Immature natural killer cell (primary cell): ENCODE results near the gene THSD8. TPM values are rescaled to one million over a fixed set of nuclear protein-coding genes. Genes with fewer than 3 reads are reported as not detected.

Source experiments
- DNase-seq, 3 donors: peaks; one replicate each; pipeline ENCODE4 v3.0.0; 2022; ENCODE audit warnings: mixed read lengths in 1 of 3
- H3K27ac Mint-ChIP-seq, 6 donors: one replicate each; pipeline ENCODE4 v1.8.0; 2020; ENCODE audit warnings: mixed read lengths in 6 of 6, mild to moderate bottlenecking in 5 of 6, inconsistent platforms in 4 of 6, moderate library complexity in 3 of 6
- H3K27me3 Mint-ChIP-seq, 3 donors: one replicate each; pipeline ENCODE4 v1.8.0; 2020 to 2021; ENCODE audit warnings: low read depth in 3 of 3, mild to moderate bottlenecking in 3 of 3, mixed read lengths in 3 of 3, moderate library complexity in 3 of 3, inconsistent platforms in 1 of 3
- H3K36me3 Mint-ChIP-seq, 3 donors: one replicate each; pipeline ENCODE4 v1.8.0; 2020; ENCODE audit warnings: mixed read lengths in 3 of 3, inconsistent platforms in 2 of 3, mild to moderate bottlenecking in 2 of 3
- H3K4me1 Mint-ChIP-seq, 2 donors: one replicate each; pipeline ENCODE4 v1.8.0; 2020; ENCODE audit warnings: inconsistent platforms in 2 of 2, mild to moderate bottlenecking in 2 of 2, mixed read lengths in 2 of 2, moderate library complexity in 1 of 2
- H3K4me3 Mint-ChIP-seq, 5 donors: one replicate each; pipeline ENCODE4 v1.8.0; 2020; ENCODE audit warnings: mild to moderate bottlenecking in 5 of 5, mixed read lengths in 5 of 5, inconsistent platforms in 3 of 5, moderate library complexity in 3 of 5
- H3K9me3 Mint-ChIP-seq, 6 donors: one replicate each; pipeline ENCODE4 v1.8.0; 2020; ENCODE audit warnings: mild to moderate bottlenecking in 6 of 6, mixed read lengths in 6 of 6, inconsistent platforms in 4 of 6, moderate library complexity in 3 of 6
- polyA plus RNA-seq, 3 donors: library from polyadenylated mRNA; unstranded; fragments of 300-500 nt; fragmentation: Illumina TruSeq; gene quantifications; one replicate each; pipeline ENCODE4 v1.2.3, GENCODE V29; 2021

Gene THSD8
- polyA plus RNA-seq, 3 donors from 2014 or later = 3.0 to 11.0 (median 4.5) TPM

- Mint-ChIP-seq H3K27ac (no peak overlapping the region), H3K4me1 (peaks cover 25% of the 10 kb centered on the region in 2 donors), H3K4me3 (no peak overlapping the region), H3K36me3 (no peaks in the 10 kb centered on the region), H3K9me3 (no peaks in the 10 kb centered on the region), H3K27me3 (peaks cover 9 to 26% (median 9%) of the 10 kb centered on the region in 3 donors)
- peak; percentile 82 to 87 (median 85) for DNase-seq
These were observed 16.9 kb upstream of the THSD8 start for GRCh38 chr19:12784871-12785430.

GRCh38 chr19:12785431-12786031, 16.3 kb upstream of the THSD8 start:
- Mint-ChIP-seq H3K36me3 (no peaks in the 10 kb centered on the region), H3K27me3 (peaks cover 13 to 32% (median 13%) of the 10 kb centered on the region in 3 donors), H3K4me3 (no peak overlapping the region), H3K27ac (no peak overlapping the region), H3K9me3 (no peaks in the 10 kb centered on the region), H3K4me1 (peaks cover 29 to 30% of the 10 kb centered on the region in 2 donors)
- DNase-seq = no peak

DNA sequence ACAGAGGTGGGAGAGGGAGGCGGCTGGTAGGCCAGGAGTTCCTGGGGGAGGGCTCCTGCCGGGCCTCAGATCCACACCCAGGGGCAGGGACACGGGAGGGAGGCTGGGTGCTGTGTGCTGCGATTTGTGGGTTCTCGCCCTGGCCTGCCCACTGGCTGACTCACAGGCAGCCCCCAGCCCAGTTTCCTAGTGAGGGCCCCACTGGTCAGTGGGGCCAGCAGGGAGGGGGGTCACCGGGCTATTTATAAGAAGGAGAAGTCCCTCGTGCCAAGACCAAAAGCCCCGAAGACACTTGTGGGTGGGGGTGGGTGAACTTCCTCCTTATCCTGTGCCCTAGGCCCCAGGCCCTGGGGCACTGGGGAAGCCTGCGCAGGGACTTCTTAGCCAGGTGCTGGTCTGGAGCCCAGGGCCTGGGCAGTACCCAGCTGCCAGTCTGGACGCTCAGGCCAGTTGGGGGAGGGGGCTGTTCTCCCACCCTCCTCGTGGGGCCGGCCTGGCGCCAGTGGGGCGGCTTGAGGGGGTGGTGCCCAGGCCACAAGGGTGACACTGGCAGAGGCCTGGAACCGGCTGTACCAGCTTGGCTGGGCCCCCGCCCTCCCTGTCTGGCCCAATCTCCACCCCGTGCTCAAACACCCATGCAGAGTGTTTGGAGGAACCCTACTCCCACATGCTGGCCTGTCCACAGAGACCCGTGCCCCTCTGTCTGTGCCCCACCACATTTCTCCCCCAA, 15.6 kb upstream of the THSD8 start:
- H3K4me3 Mint-ChIP-seq = no peak overlapping the region
- H3K36me3 Mint-ChIP-seq = no peaks in the 10 kb centered on the region
- H3K9me3 Mint-ChIP-seq = no peaks in the 10 kb centered on the region
- peaks cover 35 to 37% of the 10 kb centered on the region in 2 donors for H3K4me1 Mint-ChIP-seq
- H3K27ac Mint-ChIP-seq = peak overlapping the region in 4 of 6 donors; percentile 17 to 72 (median 38)
- no peak for DNase-seq
- H3K27me3 Mint-ChIP-seq = peaks cover 20 to 39% (median 21%) of the 10 kb centered on the region in 3 donors

DNA sequence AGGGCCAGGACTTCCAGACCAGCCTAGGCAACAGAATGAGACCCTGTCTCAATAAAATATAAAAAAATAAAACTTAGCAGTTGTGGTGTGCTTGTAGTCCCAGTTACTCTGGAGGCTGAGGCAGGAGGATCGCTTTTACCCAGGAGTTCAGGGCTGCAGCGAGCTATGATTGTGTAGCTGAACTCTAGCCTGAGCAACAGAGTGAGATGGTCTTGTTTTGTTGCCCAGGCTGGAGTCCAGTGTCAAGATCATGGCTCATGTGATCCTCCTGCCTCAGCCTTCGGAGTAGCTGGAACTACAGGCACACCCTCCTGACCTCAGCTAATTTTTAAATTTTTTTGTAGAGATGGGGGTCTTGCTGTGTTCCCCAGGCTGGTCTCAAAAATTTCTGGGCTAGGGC, 14.9 kb upstream of the THSD8 start:
- Mint-ChIP-seq H3K27ac (peak overlapping the region; percentile 6 to 72 (median 42)), H3K27me3 (peaks cover 21 to 39% (median 27%) of the 10 kb centered on the region in 3 donors)

DNA sequence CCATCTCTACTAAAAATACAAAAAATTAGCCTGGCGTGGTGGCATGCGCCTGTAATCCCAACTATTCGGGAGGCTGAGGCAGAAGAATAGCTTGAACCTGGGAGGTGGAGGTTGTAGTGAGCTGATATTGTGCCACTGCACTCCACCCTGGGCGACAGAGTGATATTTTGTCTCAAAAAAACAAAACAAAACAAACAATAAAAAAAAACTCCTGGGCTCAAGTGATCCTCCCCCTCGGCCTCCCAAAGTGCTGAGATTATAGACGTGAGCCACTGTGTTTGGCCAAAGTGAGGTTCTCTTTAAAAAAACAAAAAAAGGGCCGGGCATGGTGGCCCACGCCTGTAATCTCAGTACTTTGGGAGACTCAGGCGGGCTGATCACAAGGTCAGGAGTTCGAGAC, 14.4 kb upstream of the THSD8 start:
- Mint-ChIP-seq H3K36me3 (no peaks in the 10 kb centered on the region), H3K27ac (peak overlapping the region in 5 of 6 donors; percentile 49 to 99 (median 72)), H3K4me3 (no peak overlapping the region), H3K27me3 (peaks cover 23 to 39% (median 27%) of the 10 kb centered on the region in 3 donors), H3K4me1 (peaks cover 27 to 28% of the 10 kb centered on the region in 2 donors), H3K9me3 (no peaks in the 10 kb centered on the region)
- DNase-seq = no peak

More for the DNA sequence above, 14.9 kb upstream of the THSD8 start:
- Mint-ChIP-seq H3K9me3 (no peaks in the 10 kb centered on the region), H3K4me3 (no peak overlapping the region), H3K36me3 (no peaks in the 10 kb centered on the region), H3K4me1 (peaks cover 30 to 32% of the 10 kb centered on the region in 2 donors)
- no peak for DNase-seq

- Mint-ChIP-seq H3K27ac (peak overlapping the region; percentile 95 to 99 (median 99)), H3K4me1 (peaks cover 26 to 28% of the 10 kb centered on the region in 2 donors), H3K9me3 (no peaks in the 10 kb centered on the region), H3K27me3 (peaks cover 30 to 45% (median 34%) of the 10 kb centered on the region in 3 donors), H3K4me3 (peak overlapping the region in 1 of 5 donors; percentile 34), H3K36me3 (no peaks in the 10 kb centered on the region)
- DNase-seq = no peak
These were observed 13.7 kb upstream of the THSD8 start for GRCh38 chr19:12788042-12788681.

GRCh38 chr19:12788682-12789097, 13.2 kb upstream of the THSD8 start:
- peak overlapping the region; percentile 64 to 88 (median 84) for H3K4me3 Mint-ChIP-seq
- H3K27me3 Mint-ChIP-seq = peaks cover 32 to 46% (median 35%) of the 10 kb centered on the region in 3 donors
- H3K9me3 Mint-ChIP-seq = no peaks in the 10 kb centered on the region
- peaks cover 23 to 28% of the 10 kb centered on the region in 2 donors for H3K4me1 Mint-ChIP-seq
- H3K27ac Mint-ChIP-seq = peak overlapping the region; percentile 95 to 99 (median 99)
- peak; percentile 32 to 49 (median 36) for DNase-seq
- no peaks in the 10 kb centered on the region for H3K36me3 Mint-ChIP-seq

DNA sequence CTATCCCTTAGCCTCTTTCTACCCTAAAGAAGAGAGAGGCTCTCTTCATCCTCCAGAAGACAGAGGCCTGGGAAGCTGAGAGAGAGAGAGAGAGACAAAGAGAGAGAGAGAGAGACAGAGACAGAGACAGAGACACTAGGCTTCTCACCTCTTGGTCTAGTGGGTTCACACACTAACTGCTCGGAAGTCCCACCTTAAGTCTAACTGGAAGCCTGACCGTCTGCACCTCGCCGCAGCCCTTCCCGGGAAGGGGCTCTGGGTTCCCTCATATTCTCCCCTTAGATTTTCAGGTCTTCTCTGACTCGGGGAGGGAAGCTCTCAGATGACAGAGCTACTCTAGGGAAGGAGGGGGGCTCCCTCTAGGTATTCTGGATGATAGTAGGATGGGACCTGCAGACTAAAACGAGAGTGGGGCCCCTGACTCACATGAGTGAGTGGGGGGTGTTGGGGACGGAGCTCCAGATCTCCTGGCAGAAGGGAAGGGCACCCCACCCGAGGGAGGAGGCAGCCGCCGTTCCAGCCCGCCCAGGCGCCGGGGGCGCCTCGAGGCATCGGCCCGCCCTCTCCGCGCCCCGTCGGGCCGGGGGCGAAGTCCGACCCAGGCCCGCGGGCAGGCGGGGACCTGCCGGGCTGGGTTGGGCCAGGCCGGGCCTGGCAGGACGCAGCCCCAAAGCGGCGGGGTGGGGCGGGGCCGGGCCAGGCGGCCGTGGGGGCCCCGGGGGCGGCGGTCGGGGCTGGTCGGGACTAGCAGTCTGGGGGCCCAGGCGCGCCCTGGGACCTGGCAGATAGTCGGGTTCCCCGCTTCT, 12.6 kb upstream of the THSD8 start:
- Mint-ChIP-seq H3K9me3 (no peaks in the 10 kb centered on the region), H3K36me3 (no peaks in the 10 kb centered on the region), H3K4me1 (peaks cover 26 to 33% of the 10 kb centered on the region in 2 donors), H3K27me3 (peaks cover 35 to 48% (median 36%) of the 10 kb centered on the region in 3 donors), H3K27ac (peak overlapping the region; percentile 95 to 100 (median 99)), H3K4me3 (peak overlapping the region; percentile 83 to 96 (median 95))
- peak; percentile 44 to 49 (median 47) for DNase-seq

DNA sequence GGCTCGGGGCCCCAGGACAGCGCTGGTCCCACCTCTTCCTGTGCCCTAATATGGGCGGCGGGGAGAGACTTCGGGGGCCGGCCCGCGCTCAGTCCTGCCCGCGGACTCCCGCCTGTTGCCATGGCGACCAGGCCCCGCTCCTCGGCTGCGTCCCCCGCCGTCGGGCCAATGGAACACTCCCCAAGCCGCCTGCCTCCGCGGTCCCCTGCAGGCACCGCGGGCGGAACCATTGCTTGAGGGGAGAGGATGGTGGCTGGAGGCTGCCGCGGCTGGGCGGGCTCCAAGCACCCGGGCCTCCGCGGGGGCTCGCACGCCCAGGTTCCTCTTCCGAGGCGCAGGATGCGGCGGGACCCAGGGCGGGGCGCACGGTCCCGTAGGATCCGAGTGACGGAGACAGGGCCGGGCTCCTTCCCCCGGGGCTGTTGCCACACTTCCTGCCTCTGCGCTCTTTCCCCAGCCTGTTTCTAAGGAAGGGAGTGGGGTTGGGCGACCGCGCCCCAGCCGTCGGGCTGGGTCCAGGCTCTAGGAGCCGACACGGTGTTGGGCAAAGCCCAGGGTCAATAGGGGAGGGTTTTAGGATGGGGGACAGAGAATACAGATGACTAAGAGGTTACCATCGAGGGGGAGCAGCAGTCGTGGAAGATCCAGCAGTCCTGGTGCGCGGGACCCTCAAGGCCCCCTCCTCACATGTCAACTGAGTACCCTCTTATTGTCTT, 11.8 kb upstream of the THSD8 start:
- H3K4me1 Mint-ChIP-seq = peaks cover 33 to 40% of the 10 kb centered on the region in 2 donors
- H3K4me3 Mint-ChIP-seq = peak overlapping the region; percentile 93 to 96 (median 95)
- H3K27ac Mint-ChIP-seq = peak overlapping the region; percentile 94 to 100 (median 99)
- no peaks in the 10 kb centered on the region for H3K36me3 Mint-ChIP-seq
- peaks cover 35 to 48% (median 38%) of the 10 kb centered on the region in 3 donors for H3K27me3 Mint-ChIP-seq
- H3K9me3 Mint-ChIP-seq = no peaks in the 10 kb centered on the region
- peak; percentile 97 to 98 (median 97) for DNase-seq

- Mint-ChIP-seq H3K27me3 (peaks cover 35 to 48% (median 38%) of the 10 kb centered on the region in 3 donors), H3K27ac (peak overlapping the region; percentile 94 to 100 (median 99)), H3K36me3 (no peaks in the 10 kb centered on the region), H3K9me3 (no peaks in the 10 kb centered on the region), H3K4me1 (peaks cover 34 to 42% of the 10 kb centered on the region in 2 donors), H3K4me3 (peak overlapping the region; percentile 93 to 96 (median 95))
- DNase-seq = no peak
These were observed 11.1 kb upstream of the THSD8 start for GRCh38 chr19:12790628-12791344.

DNA sequence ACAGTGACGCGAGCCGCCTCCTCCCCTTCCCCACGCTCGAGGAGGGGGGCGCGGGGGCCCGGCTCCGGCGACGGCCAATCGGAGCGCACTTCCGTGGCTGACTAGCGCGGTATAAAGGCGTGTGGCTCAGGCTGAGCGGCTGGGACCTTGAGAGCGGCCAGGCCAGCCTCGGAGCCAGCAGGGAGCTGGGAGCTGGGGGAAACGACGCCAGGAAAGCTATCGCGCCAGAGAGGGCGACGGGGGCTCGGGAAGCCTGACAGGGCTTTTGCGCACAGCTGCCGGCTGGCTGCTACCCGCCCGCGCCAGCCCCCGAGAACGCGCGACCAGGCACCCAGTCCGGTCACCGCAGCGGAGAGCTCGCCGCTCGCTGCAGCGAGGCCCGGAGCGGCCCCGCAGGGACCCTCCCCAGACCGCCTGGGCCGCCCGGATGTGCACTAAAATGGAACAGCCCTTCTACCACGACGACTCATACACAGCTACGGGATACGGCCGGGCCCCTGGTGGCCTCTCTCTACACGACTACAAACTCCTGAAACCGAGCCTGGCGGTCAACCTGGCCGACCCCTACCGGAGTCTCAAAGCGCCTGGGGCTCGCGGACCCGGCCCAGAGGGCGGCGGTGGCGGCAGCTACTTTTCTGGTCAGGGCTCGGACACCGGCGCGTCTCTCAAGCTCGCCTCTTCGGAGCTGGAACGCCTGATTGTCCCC, 10.4 kb upstream of the THSD8 start, which contains the start of gene JUNB:
TSS of gene JUNB (plus strand) at position 142 of the 706 bp plus-strand sequence. CDS start at position 428, 286 bp downstream.
- H3K27me3 Mint-ChIP-seq = peaks cover 35 to 51% (median 40%) of the 10 kb centered on the region in 3 donors
- H3K9me3 Mint-ChIP-seq = no peaks in the 10 kb centered on the region
- H3K4me3 Mint-ChIP-seq = peak within 1 kb of the TSS; percentile 93 to 96 (median 95)
- peak; percentile 98 for DNase-seq
- no peaks in the 10 kb centered on the region for H3K36me3 Mint-ChIP-seq
- peaks cover 40 to 49% of the 10 kb centered on the region in 2 donors for H3K4me1 Mint-ChIP-seq
- peak within 1 kb of the TSS; percentile 94 to 100 (median 99) for H3K27ac Mint-ChIP-seq
